DOHH2 (cell line): Measurements from ENCODE around the gene FLRT3.
A peak's percentile ranks its signal among the peaks of the same experiment; 100 is the strongest.

ENCODE experiments used
- H3F3A ChIP-seq: fragments of 200-600 bp; sonication (generic), shearing (Covaris generic); 2 replicates; pipeline ENCODE4 v1.6.0; 2016; ENCODE audit warnings: antibody characterized with exemption, mild to moderate bottlenecking; ENCODE audit not compliant: control insufficient read depth, insufficient read depth
- H3K27ac ChIP-seq: fragments of 200-600 bp; sonication (generic); 2 replicates; pipeline ENCODE4 v1.5.1; 2014; ENCODE audit warnings: low read depth, mild to moderate bottlenecking, low read length, moderate library complexity
- H3K27me3 ChIP-seq: fragments of 200-600 bp; sonication (generic); 2 replicates; pipeline ENCODE4 v1.6.1; 2014; ENCODE audit warnings: mild to moderate bottlenecking, low read length, mixed read lengths; ENCODE audit not compliant: control insufficient read depth
- H3K36me3 ChIP-seq: fragments of 200-600 bp; sonication (generic); 2 replicates; pipeline ENCODE4 v1.6.1; 2014; ENCODE audit warnings: mild to moderate bottlenecking, low read length, moderate library complexity, mixed read lengths; ENCODE audit not compliant: control insufficient read depth
- H3K4me1 ChIP-seq: fragments of 200-600 bp; sonication (generic); 2 replicates; pipeline ENCODE4 v1.6.1; 2014; ENCODE audit warnings: mild to moderate bottlenecking, low read length, mixed read lengths; ENCODE audit not compliant: control insufficient read depth
- H3K4me2 ChIP-seq: fragments of 200-600 bp; sonication (generic); 2 replicates; pipeline ENCODE4 v1.6.0; 2014; ENCODE audit warnings: mild to moderate bottlenecking, low read length, moderate library complexity
- H3K4me3 ChIP-seq: fragments of 200-600 bp; sonication (generic); 2 replicates; pipeline ENCODE4 v1.5.1; 2014; ENCODE audit warnings: mild to moderate bottlenecking, low read length, mixed read lengths
- H3K79me2 ChIP-seq: fragments of 200-600 bp; sonication (generic); 2 replicates; pipeline ENCODE4 v1.6.1; 2014; ENCODE audit warnings: mild to moderate bottlenecking, low read length, mixed read lengths; ENCODE audit not compliant: control insufficient read depth
- H3K9me2 ChIP-seq: fragments of 200-600 bp; sonication (generic); replicated peaks from 2 replicates; pipeline ENCODE4 v1.6.1; 2014; ENCODE audit warnings: mild to moderate bottlenecking, low read length, mixed read lengths; ENCODE audit not compliant: control insufficient read depth
- H3K9me3 ChIP-seq: fragments of 200-600 bp; sonication (generic); 2 replicates; pipeline ENCODE4 v1.6.1; 2014; ENCODE audit warnings: antibody characterized with exemption, low read length, mixed read lengths; ENCODE audit not compliant: control insufficient read depth, insufficient read depth
- H4K20me1 ChIP-seq: fragments of 200-600 bp; sonication (generic); 2 replicates; pipeline ENCODE4 v1.6.0; 2014; ENCODE audit warnings: low read depth, mild to moderate bottlenecking, antibody characterized with exemption, low read length, moderate library complexity; ENCODE audit not compliant: control insufficient read depth, insufficient read depth
- CTCF ChIP-seq: fragments of 200-600 bp; sonication (generic); IDR thresholded peaks from one replicate; pipeline ENCODE4 v1.5.1; 2014; ENCODE audit warnings: antibody characterized with exemption, mild to moderate bottlenecking, low read depth, low read length; ENCODE audit not compliant: poor library complexity, severe bottlenecking
- EZH2phosphoT487 ChIP-seq: fragments of 200-600 bp; sonication (generic); IDR thresholded peaks from 2 replicates; pipeline ENCODE4 v1.6.1; 2017; ENCODE audit warnings: borderline replicate concordance, mild to moderate bottlenecking, antibody characterized with exemption, low read length, moderate library complexity, mixed read lengths

Gene FLRT3

GRCh38 chr20:14335052-14335451 is 2.4 kb downstream of the FLRT3 start:
- no peaks in the 10 kb centered on the region for H3K79me2 ChIP-seq
- no peaks in the 10 kb centered on the region for H3K9me3 ChIP-seq
- no peaks in the 10 kb centered on the region for H4K20me1 ChIP-seq
- no peaks in the 10 kb centered on the region for H3K36me3 ChIP-seq
- H3K4me3 ChIP-seq, result no peak overlapping the region
- peaks cover 2% of the 10 kb centered on the region; the same call in 1 of the 2 replicates for H3K27me3 ChIP-seq
- H3K9me2 ChIP-seq, result no peaks in the 10 kb centered on the region
- H3K4me2 ChIP-seq, result no peak overlapping the region
- TF ChIP-seq CTCF (no peak), EZH2phosphoT487 (no peak)
- no peaks in the 10 kb centered on the region for H3F3A ChIP-seq
- H3K4me1 ChIP-seq, result no peaks in the 10 kb centered on the region
- H3K27ac ChIP-seq, result no peak overlapping the region

GRCh38 chr20:14334306-14334930 is 3.0 kb downstream of the FLRT3 start:
- Histone ChIP-seq H4K20me1 (no peaks in the 10 kb centered on the region), H3K79me2 (no peaks in the 10 kb centered on the region), H3K27ac (no peak overlapping the region), H3K4me2 (no peak overlapping the region), H3F3A (no peaks in the 10 kb centered on the region), H3K27me3 (peaks cover 2% of the 10 kb centered on the region; the same call in 1 of the 2 replicates), H3K9me3 (no peaks in the 10 kb centered on the region), H3K4me1 (no peaks in the 10 kb centered on the region), H3K4me3 (no peak overlapping the region), H3K36me3 (no peaks in the 10 kb centered on the region), H3K9me2 (no peaks in the 10 kb centered on the region)
- peak; percentile 10 for TF ChIP-seq CTCF
- no peak for TF ChIP-seq EZH2phosphoT487

- TF ChIP-seq CTCF (no peak), EZH2phosphoT487 (no peak)
- Histone ChIP-seq H3F3A (no peaks in the 10 kb centered on the region), H3K27me3 (peaks cover 2% of the 10 kb centered on the region; the same call in 1 of the 2 replicates), H3K4me1 (no peaks in the 10 kb centered on the region), H3K27ac (no peak overlapping the region), H4K20me1 (no peaks in the 10 kb centered on the region), H3K79me2 (no peaks in the 10 kb centered on the region), H3K4me3 (no peak overlapping the region), H3K9me3 (no peaks in the 10 kb centered on the region), H3K4me2 (no peak overlapping the region), H3K9me2 (no peaks in the 10 kb centered on the region), H3K36me3 (no peaks in the 10 kb centered on the region)
Measured at GRCh38 chr20:14333721-14334120, 3.7 kb downstream of the FLRT3 start.
